ENCODE measurements around the gene CYBA. TPM values are rescaled to one million over a fixed set of nuclear protein-coding genes. Genes with fewer than 3 reads are reported as not detected.

Gene CYBA
- total RNA-seq, 1 experiment from 2014 or later, result 0.10 TPM

GRCh38 chr16:88662843-88663606, 12.2 kb upstream of the CYBA start, which contains the start of gene MVD:
TSS of gene MVD (minus strand) at chr16:88663091. CDS start at chr16:88663080, 11 bp downstream.
- peak; percentile 98 for DNase-seq (ENCODE audit: low read depth)

DNA sequence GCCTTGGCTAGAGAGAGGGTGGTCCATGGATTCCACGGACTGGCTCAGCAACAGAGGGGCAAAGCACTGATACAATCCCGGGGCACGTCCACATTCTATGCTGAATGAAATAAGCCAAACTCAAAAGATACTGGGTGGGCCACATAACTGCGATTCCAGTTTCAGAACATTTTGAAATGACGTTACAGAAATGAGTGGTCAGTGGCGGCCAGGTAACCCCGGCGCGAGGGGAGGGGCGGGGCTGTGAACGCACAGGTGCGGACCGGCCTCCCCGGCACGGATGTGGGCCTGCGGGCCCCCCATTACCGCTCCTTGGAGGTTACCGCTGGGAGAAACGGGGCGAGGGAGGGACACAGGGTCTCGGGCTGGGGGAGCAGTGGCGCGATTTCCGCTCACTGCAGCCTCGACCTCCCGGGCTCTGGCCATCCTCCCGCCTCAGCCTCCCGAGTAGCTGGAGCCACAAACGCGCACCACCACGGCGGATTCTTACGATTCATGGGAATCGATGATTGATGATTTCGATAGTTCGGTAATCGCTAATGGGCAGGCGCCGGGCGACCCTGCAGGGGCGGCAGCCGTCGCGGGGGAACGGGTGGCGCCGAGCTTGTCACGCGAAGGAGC, 11.5 kb upstream of the CYBA start:
- no peak for DNase-seq (ENCODE audit: low read depth)

- no peak for DNase-seq (ENCODE audit: low read depth)
Measured at GRCh38 chr16:88661468-88661867, 10.6 kb upstream of the CYBA start.

GRCh38 chr16:88659160-88659559, 8.3 kb upstream of the CYBA start:
- DNase-seq (ENCODE audit: low read depth), result no peak

GRCh38 chr16:88658714-88659113, 7.9 kb upstream of the CYBA start:
- DNase-seq (ENCODE audit: low read depth), result no peak

DNA sequence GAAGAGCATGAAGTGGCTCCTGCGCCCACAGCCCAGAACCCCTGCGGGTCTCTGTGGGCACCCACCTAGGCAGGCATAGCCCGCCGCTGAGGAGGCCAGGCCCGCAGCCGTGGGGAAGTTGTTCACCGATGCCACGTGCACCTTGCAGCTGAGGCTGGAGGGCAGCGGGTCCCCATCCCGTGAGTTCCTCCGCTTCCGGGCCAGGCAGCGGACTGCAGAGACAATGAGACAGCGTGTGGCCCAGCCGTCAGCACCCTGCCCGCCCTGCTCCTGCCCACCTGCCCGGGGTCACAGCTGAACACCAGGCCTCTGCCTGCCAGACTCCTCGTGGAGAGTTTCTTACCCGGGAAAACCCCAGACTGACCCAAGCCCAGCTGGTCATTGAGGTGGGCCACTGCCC, 6.5 kb upstream of the CYBA start:
- DNase-seq (ENCODE audit: low read depth), result no peak

DNA sequence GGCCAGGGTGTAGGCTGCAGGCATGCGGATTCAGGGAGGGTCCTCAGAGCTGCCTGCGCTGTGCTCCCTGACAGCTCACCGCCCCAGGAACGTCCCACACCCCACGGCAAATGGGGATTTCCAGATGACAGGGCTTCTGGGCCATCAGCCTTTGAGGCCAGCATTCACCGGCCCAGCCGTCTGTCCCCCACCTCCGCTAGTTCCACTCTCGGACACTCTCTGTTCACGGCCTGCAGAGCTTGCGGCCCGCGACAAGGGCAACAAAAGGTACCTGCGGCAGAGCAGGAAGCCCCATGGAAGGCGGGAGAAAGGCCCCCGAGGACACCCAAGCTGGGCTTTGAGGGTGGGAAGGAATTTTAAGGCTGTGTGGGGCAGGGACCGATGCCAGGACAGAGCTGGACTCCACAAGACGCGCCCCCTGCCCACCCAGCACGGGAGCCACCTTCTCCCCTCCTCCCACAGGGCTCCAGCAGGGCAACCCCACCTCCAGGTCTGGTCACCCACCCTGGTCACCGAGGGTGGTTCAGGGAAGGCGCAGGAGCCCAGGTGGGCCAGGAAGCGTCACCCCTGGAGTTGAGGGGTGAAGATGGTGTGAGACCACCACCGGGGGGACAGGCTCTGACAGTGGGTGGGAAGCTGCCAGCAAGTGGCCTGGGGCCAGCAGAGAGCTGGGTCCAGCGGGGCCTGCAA, 5.6 kb upstream of the CYBA start:
- DNase-seq (ENCODE audit: low read depth), result no peak

DNA sequence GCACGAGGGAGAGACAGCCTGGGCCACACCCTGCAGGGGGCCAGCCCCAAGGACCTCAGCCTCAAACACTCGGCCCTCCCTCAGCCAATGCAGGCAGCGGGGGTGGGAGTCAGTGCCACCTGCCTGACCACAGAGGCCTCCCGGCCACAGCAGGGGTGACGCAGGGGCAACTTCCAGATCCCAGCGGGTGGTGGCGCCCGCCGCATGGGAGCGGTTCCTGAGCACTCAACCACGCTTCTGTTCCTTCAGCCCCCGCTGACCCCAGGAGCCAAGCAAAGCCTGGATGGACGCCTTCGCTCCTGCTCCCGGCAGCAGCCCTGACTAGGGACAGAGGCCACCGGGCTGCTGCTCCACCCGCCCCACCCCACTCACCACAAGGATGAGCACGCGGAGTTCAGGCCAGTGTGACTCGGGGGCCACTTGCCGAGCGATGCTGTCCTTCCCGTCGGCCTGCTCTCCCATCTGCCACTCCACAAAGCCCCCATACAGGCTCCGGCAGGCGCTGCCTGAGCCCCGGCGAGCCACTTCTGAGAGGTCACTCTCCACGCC, 5.0 kb upstream of the CYBA start:
- DNase-seq (ENCODE audit: low read depth), result no peak

DNA sequence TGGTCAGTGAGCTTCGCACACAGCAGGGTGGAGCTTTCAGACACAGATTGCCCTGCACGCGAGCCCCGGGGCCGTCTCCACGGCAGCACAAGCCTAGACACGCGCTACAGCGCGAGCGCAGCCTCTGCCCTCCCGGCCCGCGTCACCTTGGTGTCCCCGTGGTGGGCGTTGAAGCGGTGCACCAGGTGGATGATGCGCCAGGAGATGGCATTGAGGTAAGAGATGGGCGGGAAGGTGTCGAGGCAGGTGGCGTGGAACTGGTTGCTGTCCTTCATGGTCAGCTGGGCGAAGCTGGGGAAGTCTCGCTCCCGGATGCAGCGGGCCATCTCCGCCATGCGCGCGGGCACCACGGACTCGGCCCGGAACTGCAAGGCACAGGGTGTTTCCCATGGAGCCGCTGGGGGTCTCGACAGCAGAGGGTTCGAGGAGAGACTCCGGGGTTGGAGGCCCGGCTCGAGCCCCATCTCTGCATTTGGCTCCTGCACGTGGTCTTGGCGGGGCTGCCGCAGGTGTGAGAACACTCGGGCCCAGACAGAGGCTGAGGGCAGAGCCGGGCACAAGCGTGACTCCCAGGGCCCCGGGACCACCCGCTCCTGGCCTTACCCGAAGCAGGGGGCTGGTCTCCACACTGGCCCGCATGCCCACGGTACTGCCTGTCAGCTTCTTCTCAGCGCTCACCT, 4.3 kb upstream of the CYBA start:
- no peak for DNase-seq (ENCODE audit: low read depth)

DNA sequence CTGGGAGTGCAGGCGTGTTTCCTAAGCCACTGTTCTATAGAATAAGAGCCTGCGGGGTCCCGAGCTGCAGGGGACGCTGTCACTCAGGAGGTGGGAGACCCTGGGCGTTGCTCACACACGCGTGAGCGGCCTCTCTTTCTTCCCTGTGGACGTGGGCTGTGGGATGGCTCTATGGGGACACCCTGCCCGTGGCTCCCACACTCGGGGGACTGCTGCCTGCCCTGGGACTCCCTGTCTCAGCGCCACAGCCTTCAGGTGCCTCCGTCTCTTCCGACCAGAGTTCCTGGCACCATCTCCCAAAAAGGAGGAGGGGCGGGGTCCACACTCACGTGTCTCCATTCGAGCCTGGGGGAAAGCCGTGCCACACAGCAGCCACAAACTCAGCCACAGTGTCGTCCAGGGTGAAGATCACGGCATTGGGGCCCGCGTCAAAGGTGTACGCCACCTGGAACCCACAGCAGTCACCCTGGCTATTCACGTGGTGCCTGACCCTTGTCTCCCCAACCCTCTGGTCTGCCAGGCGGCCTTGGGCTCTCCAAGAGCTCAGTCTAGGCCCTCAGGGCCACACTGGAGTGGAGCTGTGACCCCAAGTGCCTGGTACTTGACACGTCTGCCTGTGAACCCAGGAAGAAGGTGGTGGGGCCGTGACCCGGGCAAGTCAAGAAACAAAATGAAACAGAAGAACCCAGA, 3.7 kb upstream of the CYBA start:
- no peak for DNase-seq (ENCODE audit: low read depth)

GRCh38 chr16:88653596-88654362, 2.9 kb upstream of the CYBA start:
- no peak for DNase-seq (ENCODE audit: low read depth)

- DNase-seq (ENCODE audit: low read depth), result no peak
Measured at GRCh38 chr16:88653101-88653500, 2.2 kb upstream of the CYBA start.

DNA sequence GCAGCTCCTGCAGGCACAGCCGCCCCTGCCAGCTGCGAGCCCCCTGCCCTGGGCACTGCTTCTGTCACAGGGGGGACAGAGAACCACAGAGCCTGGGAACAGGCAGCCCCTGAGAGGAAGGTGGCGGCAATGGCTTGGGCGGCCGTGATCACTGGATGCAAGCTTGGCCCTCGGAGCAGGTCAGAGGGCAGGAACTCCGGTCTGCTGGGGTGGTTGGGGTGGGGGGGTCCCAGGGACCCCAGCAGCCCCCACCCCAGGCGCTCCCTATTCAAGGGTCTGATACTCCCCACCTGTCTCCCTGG, 1.9 kb upstream of the CYBA start:
- DNase-seq (ENCODE audit: low read depth), result no peak

DNA sequence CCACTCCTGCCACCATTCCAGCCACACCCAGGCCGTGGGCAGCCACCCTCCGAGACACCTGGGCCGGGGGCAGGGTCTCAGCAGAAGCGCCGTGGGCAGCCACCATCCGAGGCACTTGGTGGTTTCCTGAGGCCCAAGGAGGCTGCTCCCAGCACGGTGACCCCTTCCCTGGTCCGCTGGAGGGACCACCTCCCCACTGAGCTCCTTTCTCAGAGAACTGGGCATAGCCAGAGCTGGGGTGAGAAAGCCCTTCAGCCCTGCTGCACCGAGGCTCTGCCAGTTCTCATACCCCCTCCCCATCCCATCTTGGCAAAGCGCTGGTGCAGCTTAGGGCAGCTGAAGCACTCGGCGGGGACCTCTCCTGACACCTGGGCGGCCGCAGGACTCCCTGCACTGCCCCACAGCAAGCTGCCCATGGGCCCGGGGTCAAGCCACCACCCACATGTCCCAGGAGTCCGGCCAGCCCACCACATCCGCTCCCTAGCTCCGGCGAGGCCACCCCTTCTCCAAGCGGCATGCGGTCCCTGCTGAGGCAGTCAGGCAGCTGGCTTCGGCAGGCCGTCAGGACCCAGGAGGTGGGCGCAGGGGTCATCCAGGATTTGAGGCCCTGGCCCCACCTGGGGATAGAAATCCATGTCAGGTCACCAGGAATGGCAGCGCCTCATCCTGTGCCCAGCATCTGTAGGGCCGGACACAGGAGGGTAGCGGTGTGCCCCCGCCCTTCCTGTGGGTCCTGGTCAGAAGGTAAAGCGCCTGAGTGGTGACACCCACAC, 1.3 kb upstream of the CYBA start:
- no peak for DNase-seq (ENCODE audit: low read depth)

- DNase-seq (ENCODE audit: low read depth), result no peak
Measured at GRCh38 chr16:88651276-88651988, 579 bp upstream of the CYBA start.

GRCh38 chr16:88649924-88650748, 717 bp downstream of the CYBA start:
- no peak for DNase-seq (ENCODE audit: low read depth)

DNA sequence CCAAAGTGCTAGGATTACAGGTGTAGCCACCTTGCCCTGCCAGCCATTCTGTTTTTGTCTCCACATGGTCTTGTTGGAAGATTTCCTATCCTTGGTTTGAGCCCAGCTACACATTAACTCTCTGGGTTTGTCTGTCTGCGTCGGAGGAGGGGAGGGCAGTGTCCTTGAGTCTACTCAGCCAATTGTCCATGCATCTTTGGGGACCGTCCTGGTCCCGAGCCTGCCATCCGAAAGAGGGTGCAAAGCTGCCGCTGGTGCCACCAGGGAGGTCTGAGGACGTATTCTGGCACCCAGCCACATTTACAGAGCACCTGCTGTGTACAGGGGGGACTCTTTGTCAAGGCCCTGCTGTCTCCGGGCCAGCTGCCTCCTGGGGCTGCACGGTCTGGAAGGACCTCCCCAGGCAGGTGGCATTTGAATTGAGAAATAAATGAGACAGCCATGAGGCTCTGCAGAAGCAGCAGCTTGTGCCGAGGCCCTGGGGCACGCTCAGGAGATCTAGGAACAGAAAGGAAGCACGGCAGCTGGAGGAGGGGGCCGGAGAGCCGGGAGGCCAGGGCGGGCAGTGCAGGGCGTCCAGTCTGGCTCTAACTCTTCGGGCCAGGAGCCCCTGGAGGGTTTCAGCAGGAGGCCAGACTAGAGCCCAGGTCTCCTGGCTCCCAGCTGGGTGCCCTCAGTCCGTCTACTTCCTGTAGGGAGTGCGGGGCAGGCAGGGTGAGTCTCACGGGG, 1.5 kb downstream of the CYBA start:
- DNase-seq (ENCODE audit: low read depth), result no peak
